K562 (cell line): ENCODE results near the gene USP32.

ENCODE experiments used
- BCL6 ChIP-seq: fragments of 250-450 bp; sonication (Bioruptor Pico); IDR thresholded peaks from 2 replicates; pipeline ENCODE4 v1.4.0; 2020
- EP300 ChIP-seq: IDR thresholded peaks from 2 replicates; pipeline ENCODE4 v1.6.1; 2012; ENCODE audit warnings: low read length, improper control_type of control experiment
- FOXM1 ChIP-seq, 2 experiments: fragments of 450-650 bp in 1 of 2; sonication (generic) in 1 of 2; formaldehyde crosslinking in 1 of 2; IDR thresholded peaks; 2 replicates each; pipeline versions ENCODE4 v1.6.1 to v1.9.0; 2017 to 2022; ENCODE audit warnings: low read depth in 2 of 2, mild to moderate bottlenecking in 2 of 2, missing genetic modification reagents in 1 of 2, moderate library complexity in 1 of 2
- KAT8 ChIP-seq: fragments of 450-650 bp; IDR thresholded peaks from 2 replicates; pipeline ENCODE4 v1.6.1; 2016; ENCODE audit warnings: low read depth, mild to moderate bottlenecking
- KLF13 ChIP-seq: fragments of 450-650 bp; IDR thresholded peaks from 2 replicates; pipeline ENCODE4 v1.6.1; 2016; ENCODE audit warnings: missing genetic modification characterization, low read depth, mild to moderate bottlenecking, missing compliant biosample characterization, moderate library complexity, borderline replicate concordance
- POLR2A ChIP-seq: fragments of 450-650 bp; conservative IDR thresholded peaks from 2 replicates; pipeline ENCODE4 v1.6.1; 2016
- XRCC5 ChIP-seq: fragments of 200-400 bp; formaldehyde crosslinking; IDR thresholded peaks from 2 replicates; pipeline ENCODE4 v1.6.1; 2017; ENCODE audit warnings: low read depth, mild to moderate bottlenecking, low read length
- ZBTB1 ChIP-seq: sonication (generic); formaldehyde crosslinking; IDR thresholded peaks from 2 replicates; pipeline ENCODE4 v1.8.1; 2023; ENCODE audit warnings: missing genetic modification reagents, low read depth, mild to moderate bottlenecking, borderline replicate concordance
- ZNF830 ChIP-seq: fragments of 250-450 bp; sonication (Bioruptor Pico); IDR thresholded peaks from 2 replicates; pipeline ENCODE4 v1.5.0; 2021; ENCODE audit warnings: mild to moderate bottlenecking
- TF ChIP-seq, protein P1 (sequence below), 3 experiments: IDR thresholded peaks in 2 of 3; conservative IDR thresholded peaks in 1 of 3; 2 replicates each; pipeline ENCODE4 v1.5.1; 2011 to 2012; ENCODE audit warnings: low read length in 3 of 3, mild to moderate bottlenecking in 3 of 3, control low read depth in 2 of 3, improper control_type of control experiment in 1 of 3, inconsistent platforms in 1 of 3, low read depth in 1 of 3, mixed read lengths in 1 of 3, moderate library complexity in 1 of 3; ENCODE audit not compliant: insufficient read depth in 2 of 3

DNA sequence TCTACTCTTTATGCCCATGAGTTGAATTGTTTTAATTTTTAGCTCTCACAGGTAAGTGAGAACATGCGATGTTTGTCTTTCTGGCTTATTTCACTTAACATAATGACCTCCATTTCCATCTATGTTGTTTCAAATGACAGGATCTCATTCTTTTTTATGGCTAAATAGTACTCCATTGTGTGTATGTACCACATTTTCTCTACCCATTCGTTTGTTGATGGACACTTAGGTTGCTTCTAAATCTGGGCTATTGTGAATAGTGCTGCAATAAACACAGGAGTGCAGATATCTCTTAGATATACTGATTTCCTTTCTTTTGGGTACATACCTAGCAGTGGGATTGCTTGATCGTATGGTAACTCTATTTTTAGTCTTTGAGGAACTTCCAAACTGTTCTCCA is 261.5 kb downstream of the USP32 start:
- no peak for TF ChIP-seq ZBTB1 (CRISPR knock-in tag)
- TF ChIP-seq KLF13 (tag): no peak
- TF ChIP-seq, protein P1, sequence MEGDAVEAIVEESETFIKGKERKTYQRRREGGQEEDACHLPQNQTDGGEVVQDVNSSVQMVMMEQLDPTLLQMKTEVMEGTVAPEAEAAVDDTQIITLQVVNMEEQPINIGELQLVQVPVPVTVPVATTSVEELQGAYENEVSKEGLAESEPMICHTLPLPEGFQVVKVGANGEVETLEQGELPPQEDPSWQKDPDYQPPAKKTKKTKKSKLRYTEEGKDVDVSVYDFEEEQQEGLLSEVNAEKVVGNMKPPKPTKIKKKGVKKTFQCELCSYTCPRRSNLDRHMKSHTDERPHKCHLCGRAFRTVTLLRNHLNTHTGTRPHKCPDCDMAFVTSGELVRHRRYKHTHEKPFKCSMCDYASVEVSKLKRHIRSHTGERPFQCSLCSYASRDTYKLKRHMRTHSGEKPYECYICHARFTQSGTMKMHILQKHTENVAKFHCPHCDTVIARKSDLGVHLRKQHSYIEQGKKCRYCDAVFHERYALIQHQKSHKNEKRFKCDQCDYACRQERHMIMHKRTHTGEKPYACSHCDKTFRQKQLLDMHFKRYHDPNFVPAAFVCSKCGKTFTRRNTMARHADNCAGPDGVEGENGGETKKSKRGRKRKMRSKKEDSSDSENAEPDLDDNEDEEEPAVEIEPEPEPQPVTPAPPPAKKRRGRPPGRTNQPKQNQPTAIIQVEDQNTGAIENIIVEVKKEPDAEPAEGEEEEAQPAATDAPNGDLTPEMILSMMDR (IDR thresholded peaks at IDR 0.05 in 2 of 3, conservative IDR thresholded peaks at IDR 0.05 in 1 of 3; ENCODE audit: insufficient read depth in 2 of 3, low read depth in 1 of 3, low read length in 3 of 3): no peak
- no peak for TF ChIP-seq FOXM1 (IDR thresholded peaks at IDR 0.05; ENCODE audit: low read depth)
- TF ChIP-seq FOXM1 (CRISPR knock-in tag; IDR thresholded peaks at IDR 0.05; ENCODE audit: low read depth): no peak
- TF ChIP-seq XRCC5: no peak
- TF ChIP-seq EP300: no peak
- no peak for TF ChIP-seq BCL6
- no peak for TF ChIP-seq ZNF830 (CRISPR knock-in tag)
- TF ChIP-seq POLR2A: no peak
- TF ChIP-seq KAT8: no peak
